H1 (cell line): ENCODE results near the gene KCNE5. TPM values are rescaled to one million over a fixed set of nuclear protein-coding genes. Genes with fewer than 3 reads are reported as not detected.

Experiments
- CTCF ChIA-PET: fragments of 300-600 bp; sonication (Branson Sonifier 250); formaldehyde crosslinking; loops from one replicate; lab custom pipeline; 2021; ENCODE audit not compliant: partially characterized antibody; lab: Charles Lee
- POLR2A ChIA-PET: fragments of 300-600 bp; sonication (Branson Sonifier 250); formaldehyde crosslinking; loops from one replicate; lab custom pipeline; 2021; ENCODE audit warnings: inconsistent platforms; ENCODE audit not compliant: partially characterized antibody; lab: Charles Lee
- DNase-seq, 2 experiments: peaks; one replicate each; pipeline versions ENCODE4 v3.0.0 to v3.0.0-alpha.2; 2010 to 2022; ENCODE audit warnings: low spot score in 2 of 2, low read depth in 1 of 2, mixed read lengths in 1 of 2
- FAIRE-seq: peaks from 2 replicates; lab custom pipeline; 2011; peaks lifted over from hg19 to GRCh38; lab: Jason Lieb, UNC
- H2AFZ ChIP-seq: 2 replicates; pipeline ENCODE4 v1.8.1; 2012; ENCODE audit warnings: low read length, inconsistent platforms
- H2AK5ac ChIP-seq: 2 replicates; pipeline ENCODE4 v1.6.1; 2013; ENCODE audit warnings: low read depth, low read length
- H2BK120ac ChIP-seq: replicated peaks from 2 replicates; pipeline ENCODE3; 2013; ENCODE audit warnings: low read depth, low read length, inconsistent platforms
- H2BK12ac ChIP-seq: 2 replicates; pipeline ENCODE4 v1.6.1; 2013; ENCODE audit warnings: low read depth, low read length
- H2BK15ac ChIP-seq: 2 replicates; pipeline ENCODE4 v1.6.1; 2013; ENCODE audit warnings: low read length
- H2BK20ac ChIP-seq: 2 replicates; pipeline ENCODE4 v1.6.1; 2013; ENCODE audit warnings: low read length
- H2BK5ac ChIP-seq: 2 replicates; pipeline ENCODE4 v1.6.1; 2013; ENCODE audit warnings: low read depth, low read length
- H3K14ac ChIP-seq: 2 replicates; pipeline ENCODE4 v1.6.1; 2013; ENCODE audit warnings: inconsistent platforms; ENCODE audit not compliant: insufficient read length
- H3K18ac ChIP-seq: 2 replicates; pipeline ENCODE4 v1.6.1; 2013; ENCODE audit warnings: low read length; ENCODE audit errors: extremely low read depth
- H3K23ac ChIP-seq: 2 replicates; pipeline ENCODE4 v1.6.1; 2013; ENCODE audit warnings: inconsistent platforms; ENCODE audit not compliant: insufficient read length
- H3K23me2 ChIP-seq: 2 replicates; pipeline ENCODE4 v1.6.1; 2013; ENCODE audit warnings: low read depth, low read length
- H3K27ac ChIP-seq: 2 replicates; pipeline ENCODE4 v1.6.1; 2011; ENCODE audit warnings: low read depth, low read length, inconsistent platforms
- H3K27me3 ChIP-seq, 4 experiments: replicated peaks in 1 of 4; 1 replicate in 1 of 4; 2 replicates in 3 of 4; pipeline versions ENCODE4 v1.6.1 to v1.8.1; 2011 to 2013; ENCODE audit warnings: low read length in 3 of 4, mild to moderate bottlenecking in 3 of 4, inconsistent platforms in 2 of 4, mixed read lengths in 2 of 4, moderate library complexity in 1 of 4; ENCODE audit not compliant: control insufficient read depth in 3 of 4, insufficient read depth in 3 of 4; ENCODE audit errors: extremely low read depth in 1 of 4
- H3K36me3 ChIP-seq, 4 experiments: 2 replicates each; pipeline versions ENCODE4 v1.6.1 to v1.8.1; 2011 to 2013; ENCODE audit warnings: mild to moderate bottlenecking in 4 of 4, low read length in 3 of 4, moderate library complexity in 2 of 4, control low read depth in 1 of 4, inconsistent platforms in 1 of 4; ENCODE audit not compliant: insufficient read depth in 4 of 4, control insufficient read depth in 2 of 4
- H3K4ac ChIP-seq: replicated peaks from 2 replicates; pipeline ENCODE3; 2013; ENCODE audit warnings: low read length, low read depth, mixed read lengths, inconsistent platforms; ENCODE audit not compliant: insufficient read length
- H3K4me1 ChIP-seq, 4 experiments: replicated peaks in 1 of 4; 1 replicate in 1 of 4; 2 replicates in 3 of 4; pipeline versions ENCODE4 v1.6.1 to v1.8.1; 2011 to 2013; ENCODE audit warnings: low read length in 3 of 4, inconsistent platforms in 2 of 4, mixed read lengths in 1 of 4; ENCODE audit not compliant: insufficient read depth in 4 of 4, control insufficient read depth in 3 of 4
- H3K4me2 ChIP-seq, 2 experiments: 2 replicates each; pipeline versions ENCODE4 v1.6.1 to v1.8.1; 2011 to 2013; ENCODE audit warnings: low read depth in 2 of 2, low read length in 2 of 2, control low read depth in 1 of 2, inconsistent platforms in 1 of 2, mild to moderate bottlenecking in 1 of 2; ENCODE audit not compliant: insufficient read depth in 1 of 2
- H3K4me3 ChIP-seq, 4 experiments: fragments of 200-600, 300-600 bp in 1 of 4; sonication (generic), shearing (Covaris generic), sonication (Bioruptor Twin) in 1 of 4; 2 replicates each; pipeline versions ENCODE4 v1.5.1 to v1.8.1; 2011 to 2016; ENCODE audit warnings: low read length in 4 of 4, low read depth in 3 of 4, control low read depth in 2 of 4, inconsistent platforms in 2 of 4, mild to moderate bottlenecking in 2 of 4, mixed read lengths in 1 of 4, moderate library complexity in 1 of 4; ENCODE audit not compliant: insufficient read depth in 2 of 4; ENCODE audit errors: extremely low read depth in 1 of 4
- H3K56ac ChIP-seq: replicated peaks from 2 replicates; pipeline ENCODE3; 2013; ENCODE audit warnings: low read depth, mild to moderate bottlenecking, mixed read lengths, low read length, inconsistent platforms; ENCODE audit not compliant: insufficient read length
- H3K79me1 ChIP-seq: 2 replicates; pipeline ENCODE4 v1.6.1; 2013; ENCODE audit warnings: low read depth, low read length, control low read depth
- H3K79me2 ChIP-seq, 2 experiments: 2 replicates each; pipeline versions ENCODE4 v1.6.1 to v1.8.1; 2012 to 2013; ENCODE audit warnings: low read length in 2 of 2, mild to moderate bottlenecking in 2 of 2, inconsistent platforms in 1 of 2; ENCODE audit not compliant: insufficient read depth in 2 of 2, control insufficient read depth in 1 of 2
- H3K9ac ChIP-seq, 4 experiments: replicated peaks in 1 of 4; 1 replicate in 1 of 4; 2 replicates in 3 of 4; pipeline versions ENCODE4 v1.6.1 to v1.8.1; 2011 to 2013; ENCODE audit warnings: low read depth in 3 of 4, low read length in 3 of 4, control low read depth in 2 of 4, mild to moderate bottlenecking in 2 of 4, moderate library complexity in 2 of 4, inconsistent platforms in 1 of 4; ENCODE audit errors: extremely low read depth in 1 of 4
- H3K9me3 ChIP-seq, 2 experiments: 2 replicates each; pipeline versions ENCODE4 v1.6.1 to v1.8.1; 2012 to 2013; ENCODE audit warnings: mild to moderate bottlenecking in 2 of 2, moderate library complexity in 2 of 2, control low read depth in 1 of 2, inconsistent platforms in 1 of 2, low read depth in 1 of 2, low read length in 1 of 2, mixed read lengths in 1 of 2; ENCODE audit not compliant: insufficient read depth in 2 of 2
- H4K20me1 ChIP-seq, 2 experiments: replicated peaks in 1 of 2; 2 replicates each; pipeline versions ENCODE3 to v1.8.1; 2011 to 2013; ENCODE audit warnings: inconsistent platforms in 2 of 2, low read length in 2 of 2, mild to moderate bottlenecking in 1 of 2; ENCODE audit not compliant: insufficient read depth in 2 of 2, control insufficient read depth in 1 of 2
- H4K5ac ChIP-seq: 2 replicates; pipeline ENCODE4 v1.6.1; 2013; ENCODE audit warnings: low read length, low read depth, mixed read lengths, inconsistent platforms; ENCODE audit not compliant: insufficient read length
- H4K8ac ChIP-seq: 2 replicates; pipeline ENCODE4 v1.8.0; 2013; ENCODE audit warnings: mild to moderate bottlenecking, moderate library complexity, low read length, inconsistent platforms; ENCODE audit not compliant: insufficient read depth; ENCODE audit errors: extremely low read depth
- H4K91ac ChIP-seq: replicated peaks from 2 replicates; pipeline ENCODE3; 2013; ENCODE audit warnings: low read length, mixed read lengths, inconsistent platforms; ENCODE audit not compliant: insufficient read length
- KDM4A ChIP-seq: IDR thresholded peaks from one replicate; pipeline ENCODE4 v1.7.1; 2012; ENCODE audit warnings: low read depth, mild to moderate bottlenecking, moderate library complexity, low read length, inconsistent platforms; ENCODE audit not compliant: severe bottlenecking
- NANOG ChIP-seq: IDR thresholded peaks from 2 replicates; pipeline ENCODE4 v1.6.1; 2011; ENCODE audit warnings: low read length, low read depth, mild to moderate bottlenecking, inconsistent platforms; ENCODE audit not compliant: insufficient read depth, poor library complexity, severe bottlenecking
- RAD21 ChIP-seq, 2 experiments: IDR thresholded peaks in 1 of 2; conservative IDR thresholded peaks in 1 of 2; 2 replicates each; pipeline ENCODE4 v1.6.1; 2011; ENCODE audit warnings: low read depth in 2 of 2, low read length in 2 of 2, improper control_type of control experiment in 1 of 2, inconsistent platforms in 1 of 2, mild to moderate bottlenecking in 1 of 2, moderate library complexity in 1 of 2
- SIRT6 ChIP-seq: IDR thresholded peaks from one replicate; pipeline ENCODE4 v1.7.1; 2012; ENCODE audit warnings: low read length, inconsistent platforms
- SIX5 ChIP-seq: IDR thresholded peaks from 2 replicates; pipeline ENCODE4 v1.6.1; 2011; ENCODE audit warnings: mild to moderate bottlenecking, low read depth, low read length
- SRF ChIP-seq: IDR thresholded peaks from 2 replicates; pipeline ENCODE4 v1.6.1; 2011; ENCODE audit warnings: mild to moderate bottlenecking, low read depth, low read length, moderate library complexity
- TEAD4 ChIP-seq: IDR thresholded peaks from 2 replicates; pipeline ENCODE4 v1.6.1; 2012; ENCODE audit warnings: low read depth, low read length, inconsistent platforms, mixed read lengths
- WGBS, 2 experiments: shearing (Covaris generic) in 1 of 2; methylation state at CpG; one replicate each; pipeline versions ENCODE4 v1.1.6 to v1.1.7; 2013 to 2015; ENCODE audit warnings: low lambda C conversion rate in 2 of 2, mixed read lengths in 2 of 2, inconsistent platforms in 1 of 2, low coverage in 1 of 2, missing lambda C conversion rate in 1 of 2; ENCODE audit not compliant: insufficient replicate concordance in 2 of 2, insufficient coverage in 1 of 2, insufficient read length in 1 of 2; ENCODE audit errors: extremely low coverage in 1 of 2, missing lambda C conversion rate in 1 of 2; 5-methylcytosine and 5-hydroxymethylcytosine counted together
- polyA plus RNA-seq, 7 experiments: library from polyadenylated mRNA; depleted of rRNA in 3 of 7; stranded (reverse) in 5 of 7; unstranded in 2 of 7; fragments of >200 nt in 5 of 7; fragments of 200-250 nt in 2 of 7; gene quantifications; 1 replicate in 5 of 7; 2 replicates in 1 of 7; 4 replicates in 1 of 7; pipeline versions ENCODE4 v1.2.1 to v1.2.3, GENCODE V29; 2011 to 2013; ENCODE audit warnings: missing spikeins in 2 of 7, mixed read lengths in 2 of 7
- total RNA-seq: library from RNA; stranded (reverse); fragmentation: NEBNext Ultra II Directional; extraction: Animal tissue kit (Norgen Biotek cat#: 25700); gene quantifications from 2 replicates; pipeline ENCODE4 v1.2.1, GENCODE V29; 2021
- TF ChIP-seq, protein P1 (sequence below): IDR thresholded peaks from 2 replicates; pipeline ENCODE4 v1.6.1; 2011; ENCODE audit warnings: low read length, improper control_type of control experiment

Gene KCNE5
- total and polyA plus RNA-seq, 2 of the 8 experiments (the other 6 are each of a cell fraction or from before 2014, with no cell fraction given) = 3.6 to 5.9 TPM

DNA sequence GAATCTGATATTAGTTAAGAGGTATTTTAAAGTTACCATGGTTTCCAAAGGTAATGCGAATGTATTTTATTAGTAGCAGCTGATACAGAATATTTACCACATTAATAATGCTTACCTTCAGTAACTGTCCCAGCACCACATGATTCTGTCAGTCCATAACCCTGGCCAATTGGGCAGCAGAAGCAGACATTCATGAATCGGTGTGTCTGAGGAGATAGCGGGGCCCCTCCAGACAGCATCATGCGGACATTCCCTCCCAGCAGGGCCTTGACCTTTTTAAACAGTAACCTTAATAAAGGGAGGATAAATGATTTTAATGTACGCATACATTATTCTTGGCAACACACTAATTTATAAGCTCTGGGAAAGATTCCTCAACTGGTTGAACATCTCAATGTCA is 43.0 kb upstream of the KCNE5 start:
- Histone ChIP-seq H3K4me1 (no peaks in the 10 kb centered on the region), H3K23me2 (no peaks in the 10 kb centered on the region), H2BK12ac (no peak overlapping the region), H2BK15ac (no peak overlapping the region), H2BK120ac (no peak overlapping the region), H4K20me1 (no peaks in the 10 kb centered on the region), H3K14ac (no peak overlapping the region), H3K4me3 (no peak overlapping the region), H3K4ac (no peak overlapping the region), H3K36me3 (peaks cover 0 to 22% (median 7%) of the 10 kb centered on the region in 4 experiments; a peak in 4 of 8 replicates), H3K79me2 (no peaks in the 10 kb centered on the region), H3K27ac (no peak overlapping the region), H3K27me3 (no peaks in the 10 kb centered on the region), H2BK20ac (no peak overlapping the region), H2AFZ (no peak overlapping the region), H2AK5ac (no peak overlapping the region), H3K9ac (no peak overlapping the region), H3K79me1 (no peaks in the 10 kb centered on the region), H4K5ac (no peak overlapping the region), H4K8ac (no peak overlapping the region), H3K56ac (no peak overlapping the region), H3K9me3 (peaks cover 0 to 5% of the 10 kb centered on the region in 2 experiments; a peak in 1 of 4 replicates), H3K18ac (no peak overlapping the region), H2BK5ac (no peak overlapping the region), H4K91ac (no peak overlapping the region), H3K23ac (no peak overlapping the region), H3K4me2 (no peak overlapping the region)
- TF ChIP-seq KDM4A (no peak), RAD21 (IDR thresholded peaks at IDR 0.05 in 1 of 2, conservative IDR thresholded peaks at IDR 0.05 in 1 of 2; ENCODE audit: low read depth in 2 of 2, low read length in 2 of 2) (no peak), TEAD4 (no peak), SIRT6 (no peak), SRF (no peak), NANOG (no peak), SIX5 (no peak)
- TF ChIP-seq, protein P1, sequence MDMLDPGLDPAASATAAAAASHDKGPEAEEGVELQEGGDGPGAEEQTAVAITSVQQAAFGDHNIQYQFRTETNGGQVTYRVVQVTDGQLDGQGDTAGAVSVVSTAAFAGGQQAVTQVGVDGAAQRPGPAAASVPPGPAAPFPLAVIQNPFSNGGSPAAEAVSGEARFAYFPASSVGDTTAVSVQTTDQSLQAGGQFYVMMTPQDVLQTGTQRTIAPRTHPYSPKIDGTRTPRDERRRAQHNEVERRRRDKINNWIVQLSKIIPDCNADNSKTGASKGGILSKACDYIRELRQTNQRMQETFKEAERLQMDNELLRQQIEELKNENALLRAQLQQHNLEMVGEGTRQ = no peak
- 97% methylated on average over 5 of the region's 5 CpGs; no CpG with 5 or more reads in 1 of the 2 experiments for WGBS, 2 experiments
- ChIA-PET CTCF (interaction anchor here (0.6 kb wide), 1 partner anchor 291 kb away, joined by 3 read pairs; no protein-coding TSS in a partner anchor), POLR2A (no interaction called here)
- no peak for FAIRE-seq
- no peak for DNase-seq
